Measurements from ENCODE around the gene DBNL.
"Not testable (repeated sequence)": the region's sequence is repeated elsewhere in the genome, so short reads cannot be mapped to it uniquely, and the experiment has no call there.

Gene DBNL

DNA sequence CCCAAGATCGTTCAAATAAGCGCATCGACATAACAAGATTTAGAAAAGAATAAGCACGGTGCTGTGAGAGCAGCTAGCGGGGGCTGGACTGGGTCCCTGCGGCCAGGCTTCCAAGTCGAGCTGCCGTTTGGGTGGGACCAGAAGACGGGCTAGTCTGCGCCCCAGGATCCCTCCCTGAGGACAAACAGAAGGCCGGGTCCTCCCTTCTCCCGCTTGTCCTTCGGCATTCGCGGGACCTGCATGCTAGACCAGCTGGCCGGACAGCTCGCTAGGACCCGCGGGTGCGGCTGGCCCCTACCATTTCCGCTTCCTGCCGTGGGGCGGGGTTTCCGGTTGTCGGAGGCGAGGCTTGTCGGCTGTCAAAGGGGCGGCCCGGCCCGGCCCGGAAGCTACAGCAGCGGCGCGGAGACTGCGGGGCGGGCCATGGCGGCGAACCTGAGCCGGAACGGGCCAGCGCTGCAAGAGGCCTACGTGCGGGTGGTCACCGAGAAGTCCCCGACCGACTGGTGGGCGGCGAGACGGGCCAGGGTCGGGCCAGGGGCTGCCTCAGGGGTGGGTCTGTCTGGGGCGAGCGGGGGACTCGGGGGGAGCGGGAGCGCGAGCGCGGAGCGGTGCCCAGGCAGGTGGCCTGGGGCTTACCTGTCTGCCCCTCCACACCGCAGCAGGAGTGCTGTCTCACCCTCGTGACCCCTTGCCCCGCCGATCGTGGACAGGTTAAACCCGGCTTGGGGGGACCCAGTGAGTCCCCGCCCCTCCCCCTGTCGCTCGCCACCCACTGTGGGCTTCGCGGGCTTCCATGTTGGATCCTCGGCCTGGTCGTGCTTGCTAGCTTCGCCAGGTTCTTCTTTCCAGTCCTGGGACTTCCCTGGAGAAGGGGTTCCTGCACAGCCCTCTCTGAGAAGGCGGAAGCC, at the start of gene DBNL:
Gene DBNL (plus strand): TSS at position 388 of the 911 bp plus-strand sequence. CDS start 36 bp downstream, at position 424.
- TF ChIP-seq, protein P1, sequence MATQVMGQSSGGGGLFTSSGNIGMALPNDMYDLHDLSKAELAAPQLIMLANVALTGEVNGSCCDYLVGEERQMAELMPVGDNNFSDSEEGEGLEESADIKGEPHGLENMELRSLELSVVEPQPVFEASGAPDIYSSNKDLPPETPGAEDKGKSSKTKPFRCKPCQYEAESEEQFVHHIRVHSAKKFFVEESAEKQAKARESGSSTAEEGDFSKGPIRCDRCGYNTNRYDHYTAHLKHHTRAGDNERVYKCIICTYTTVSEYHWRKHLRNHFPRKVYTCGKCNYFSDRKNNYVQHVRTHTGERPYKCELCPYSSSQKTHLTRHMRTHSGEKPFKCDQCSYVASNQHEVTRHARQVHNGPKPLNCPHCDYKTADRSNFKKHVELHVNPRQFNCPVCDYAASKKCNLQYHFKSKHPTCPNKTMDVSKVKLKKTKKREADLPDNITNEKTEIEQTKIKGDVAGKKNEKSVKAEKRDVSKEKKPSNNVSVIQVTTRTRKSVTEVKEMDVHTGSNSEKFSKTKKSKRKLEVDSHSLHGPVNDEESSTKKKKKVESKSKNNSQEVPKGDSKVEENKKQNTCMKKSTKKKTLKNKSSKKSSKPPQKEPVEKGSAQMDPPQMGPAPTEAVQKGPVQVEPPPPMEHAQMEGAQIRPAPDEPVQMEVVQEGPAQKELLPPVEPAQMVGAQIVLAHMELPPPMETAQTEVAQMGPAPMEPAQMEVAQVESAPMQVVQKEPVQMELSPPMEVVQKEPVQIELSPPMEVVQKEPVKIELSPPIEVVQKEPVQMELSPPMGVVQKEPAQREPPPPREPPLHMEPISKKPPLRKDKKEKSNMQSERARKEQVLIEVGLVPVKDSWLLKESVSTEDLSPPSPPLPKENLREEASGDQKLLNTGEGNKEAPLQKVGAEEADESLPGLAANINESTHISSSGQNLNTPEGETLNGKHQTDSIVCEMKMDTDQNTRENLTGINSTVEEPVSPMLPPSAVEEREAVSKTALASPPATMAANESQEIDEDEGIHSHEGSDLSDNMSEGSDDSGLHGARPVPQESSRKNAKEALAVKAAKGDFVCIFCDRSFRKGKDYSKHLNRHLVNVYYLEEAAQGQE (IDR thresholded peaks at IDR 0.05; ENCODE audit: low read depth), result no peak
- TF ChIP-seq TCF12 (IDR thresholded peaks at IDR 0.05; ENCODE audit: low read depth) (peak; percentile 76; the same call in 1 of the 2 replicates), YY1 (IDR thresholded peaks at IDR 0.05; ENCODE audit: low read depth) (peak; percentile 80), ZBTB7A (IDR thresholded peaks at IDR 0.05; ENCODE audit: low read depth) (no peak), TEAD4 (IDR thresholded peaks at IDR 0.05) (peak; percentile 41; the same call in 1 of the 2 replicates), CEBPB (IDR thresholded peaks at IDR 0.05) (no peak), TAF1 (IDR thresholded peaks at IDR 0.05; ENCODE audit: low read depth) (peak; percentile 89)
- TF ChIP-seq, protein P2, sequence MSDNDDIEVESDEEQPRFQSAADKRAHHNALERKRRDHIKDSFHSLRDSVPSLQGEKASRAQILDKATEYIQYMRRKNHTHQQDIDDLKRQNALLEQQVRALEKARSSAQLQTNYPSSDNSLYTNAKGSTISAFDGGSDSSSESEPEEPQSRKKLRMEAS (IDR thresholded peaks at IDR 0.05), result peak; percentile 95
- TF ChIP-seq, protein P3, sequence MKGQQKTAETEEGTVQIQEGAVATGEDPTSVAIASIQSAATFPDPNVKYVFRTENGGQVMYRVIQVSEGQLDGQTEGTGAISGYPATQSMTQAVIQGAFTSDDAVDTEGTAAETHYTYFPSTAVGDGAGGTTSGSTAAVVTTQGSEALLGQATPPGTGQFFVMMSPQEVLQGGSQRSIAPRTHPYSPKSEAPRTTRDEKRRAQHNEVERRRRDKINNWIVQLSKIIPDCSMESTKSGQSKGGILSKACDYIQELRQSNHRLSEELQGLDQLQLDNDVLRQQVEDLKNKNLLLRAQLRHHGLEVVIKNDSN (IDR thresholded peaks at IDR 0.05), result peak; percentile 43; the same call in 1 of the 2 replicates

DNA sequence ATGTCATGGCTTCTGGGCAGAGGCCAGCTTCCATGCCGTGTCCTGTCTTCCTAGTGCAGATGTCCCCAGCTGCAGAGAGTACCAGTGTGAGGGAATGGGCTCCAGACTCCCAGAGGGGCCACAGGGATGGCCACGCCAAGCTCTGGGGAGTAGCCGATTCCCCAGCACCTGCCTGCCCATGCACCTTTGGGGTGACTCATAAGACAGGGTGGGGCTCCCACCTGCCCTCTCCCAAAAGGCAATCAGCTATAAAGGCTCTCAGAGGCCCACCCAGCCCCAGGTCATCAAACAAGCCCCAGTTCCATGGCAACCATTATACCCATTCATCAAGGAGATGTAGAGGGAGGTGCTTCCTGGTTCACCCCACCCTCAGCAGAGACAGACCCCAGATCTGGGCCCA, 47.0 kb upstream of the DBNL start, which contains the start of gene SPDYE1:
Gene SPDYE1 (plus strand): TSS at position 366 of the 400 bp plus-strand sequence. CDS start 2,053 bp downstream, outside the sequence.
- not testable (repeated sequence) for TF ChIP-seq FOXM1 (IDR thresholded peaks at IDR 0.05; ENCODE audit: borderline replicate concordance, low read depth); CEBPB (IDR thresholded peaks at IDR 0.05)
- TF ChIP-seq, protein P2 (IDR thresholded peaks at IDR 0.05), result not testable (repeated sequence)

DNA sequence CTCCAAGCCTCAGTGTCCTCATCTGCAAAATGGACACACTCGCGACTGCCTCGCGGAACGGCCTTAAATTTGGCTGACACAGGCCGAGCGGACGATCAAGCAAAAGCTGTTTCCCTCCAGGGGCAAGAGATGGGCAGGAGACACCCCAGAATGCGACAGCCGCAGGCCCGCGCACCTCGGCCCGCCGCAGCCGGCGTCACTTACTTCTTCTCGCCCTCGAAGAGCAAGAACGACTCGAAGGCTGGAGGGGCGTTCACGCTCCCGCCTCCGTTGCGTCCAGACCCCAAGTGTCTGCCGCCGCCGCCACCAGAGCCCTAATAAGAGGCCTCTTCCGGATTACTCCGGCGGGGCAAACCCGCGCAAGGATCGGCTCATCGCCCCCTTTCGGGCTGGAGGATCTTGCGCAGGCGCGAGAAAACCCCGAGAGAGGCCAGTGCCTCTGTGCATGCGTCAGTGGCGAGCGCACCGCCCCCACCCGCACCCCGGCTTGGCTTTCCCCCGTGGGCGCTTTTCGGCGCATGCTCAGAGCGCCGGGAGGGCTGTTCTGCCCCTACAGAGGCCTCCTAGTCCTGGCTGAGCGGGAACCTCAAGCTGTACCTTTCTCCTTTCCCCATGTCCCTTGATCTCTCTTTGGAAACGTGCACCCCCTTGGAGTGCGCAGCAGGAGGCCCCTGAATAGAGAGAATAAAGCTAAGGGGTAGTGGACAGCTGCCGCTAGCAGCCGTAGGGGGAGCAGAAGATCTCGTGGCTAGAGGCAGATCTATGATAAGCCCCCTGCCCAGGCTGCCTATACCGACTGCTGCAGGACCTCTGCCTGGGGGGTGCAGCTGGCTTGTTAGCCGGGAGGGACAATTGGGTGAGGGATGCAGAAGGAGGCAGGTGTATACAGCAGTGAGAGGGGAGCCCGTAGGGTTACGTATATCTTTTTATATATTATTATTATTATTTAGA, 25.4 kb upstream of the DBNL start:
- TF ChIP-seq EP300 (IDR thresholded peaks at IDR 0.05; ENCODE audit: borderline replicate concordance), result 0 out of 2 replicates have a peak, but pooled peaks have one; percentile 15
- peak; percentile 41; the same call in 1 of the 2 replicates for TF ChIP-seq EGR1 (IDR thresholded peaks at IDR 0.05)
- peak; percentile 83 for TF ChIP-seq TAF1 (IDR thresholded peaks at IDR 0.05; ENCODE audit: low read depth)
- TF ChIP-seq TEAD4 (IDR thresholded peaks at IDR 0.05), result 0 out of 2 replicates have a peak, but pooled peaks have one; percentile 28
- TF ChIP-seq ZBTB7A (IDR thresholded peaks at IDR 0.05; ENCODE audit: low read depth), result 0 out of 2 replicates have a peak, but pooled peaks have one; percentile 28
- peak; percentile 69 for TF ChIP-seq TCF12 (IDR thresholded peaks at IDR 0.05; ENCODE audit: low read depth)
- TF ChIP-seq, protein P2 (IDR thresholded peaks at IDR 0.05), result peak; percentile 55; the same call in 1 of the 2 replicates
- peak; percentile 4; the same call in 1 of the 2 replicates for TF ChIP-seq RAD21 (IDR thresholded peaks at IDR 0.05; ENCODE audit: low read depth)

DNA sequence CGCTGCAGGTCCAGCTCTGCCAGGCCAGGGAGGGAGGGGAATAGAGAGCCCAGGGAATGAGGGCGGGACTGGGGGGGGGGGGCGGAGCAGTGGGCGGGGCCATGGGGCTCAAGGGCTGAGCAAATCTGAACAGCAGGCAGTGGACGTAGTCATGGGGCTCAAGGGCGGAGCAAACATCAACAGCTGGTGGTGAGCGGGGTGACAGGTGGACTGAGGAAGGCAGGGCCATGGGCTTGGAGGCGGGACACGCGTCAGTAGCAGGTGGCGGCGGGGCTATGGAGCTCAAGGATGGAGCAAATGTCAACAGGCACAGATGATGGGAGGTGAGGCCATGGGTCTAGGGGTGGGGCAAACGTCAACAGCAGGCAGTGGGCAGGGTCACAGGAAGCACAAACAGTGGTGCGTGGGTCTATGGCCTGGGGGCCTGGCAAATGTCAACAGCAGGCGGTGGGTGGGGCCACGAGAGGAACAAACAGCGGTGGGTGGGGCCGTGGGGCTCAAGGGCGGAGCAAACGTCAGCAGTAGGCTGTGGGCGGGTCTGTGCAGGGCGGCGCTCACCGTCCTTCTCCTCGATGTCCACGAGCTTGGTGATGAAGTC, 5.4 kb upstream of the DBNL start:
- TF ChIP-seq, protein P2 (IDR thresholded peaks at IDR 0.05), result peak; percentile 67
- TF ChIP-seq EGR1 (IDR thresholded peaks at IDR 0.05), result 0 out of 2 replicates have a peak, but pooled peaks have one; percentile 29

DNA sequence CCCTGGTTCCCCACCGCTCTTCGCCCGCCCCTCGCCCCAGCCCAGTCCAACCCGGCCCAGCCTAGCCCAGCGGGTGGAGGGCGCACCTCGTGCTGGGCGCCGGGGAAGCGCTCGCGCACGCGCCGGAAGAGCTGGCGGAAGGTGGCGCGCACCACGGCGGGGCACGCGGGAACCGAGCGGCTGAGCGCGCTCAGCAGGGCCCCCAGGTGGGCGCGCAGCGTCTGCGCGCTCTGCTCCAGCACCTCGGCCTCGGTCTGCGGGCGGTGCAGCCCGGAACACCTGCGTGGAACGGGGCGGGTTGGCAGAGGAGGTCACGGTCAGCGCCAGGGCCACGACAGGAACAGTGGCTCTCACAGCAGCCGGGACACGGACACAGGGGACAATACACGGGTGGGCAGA, 4.0 kb upstream of the DBNL start:
- TF ChIP-seq, protein P2 (IDR thresholded peaks at IDR 0.05), result peak; percentile 89

DNA sequence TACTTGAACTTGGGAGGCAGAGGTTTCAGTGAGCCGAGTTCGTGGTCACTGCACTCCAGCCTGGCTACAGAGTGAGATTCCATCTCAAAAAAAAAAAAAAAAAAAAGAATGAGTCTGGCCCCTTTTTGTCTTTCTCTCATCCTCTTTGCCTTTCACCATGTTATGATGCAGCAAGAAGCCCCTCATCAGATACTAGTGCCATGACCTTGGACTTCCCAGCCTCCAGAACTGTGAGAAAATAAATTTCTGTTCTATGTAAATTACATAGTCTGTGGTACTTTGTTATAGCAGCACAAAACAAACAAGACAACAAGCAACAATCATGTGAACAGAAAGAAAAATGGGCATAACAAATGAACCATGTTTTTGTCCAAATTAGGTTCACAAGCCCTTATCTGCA, 2.3 kb upstream of the DBNL start:
- no peak for TF ChIP-seq NFIC (IDR thresholded peaks at IDR 0.05)
- TF ChIP-seq RAD21 (IDR thresholded peaks at IDR 0.05; ENCODE audit: low read depth), result no peak
- TF ChIP-seq CEBPB (IDR thresholded peaks at IDR 0.05), result no peak
- no peak for TF ChIP-seq EP300 (IDR thresholded peaks at IDR 0.05; ENCODE audit: borderline replicate concordance)
- TF ChIP-seq, protein P1 (IDR thresholded peaks at IDR 0.05; ENCODE audit: low read depth), result no peak
- no peak for TF ChIP-seq ZBTB7A (IDR thresholded peaks at IDR 0.05; ENCODE audit: low read depth)
- no peak for TF ChIP-seq YY1 (IDR thresholded peaks at IDR 0.05; ENCODE audit: low read depth)
- TF ChIP-seq, protein P3 (IDR thresholded peaks at IDR 0.05), result no peak
- TF ChIP-seq FOXM1 (IDR thresholded peaks at IDR 0.05; ENCODE audit: borderline replicate concordance, low read depth), result no peak
- TF ChIP-seq EGR1 (IDR thresholded peaks at IDR 0.05), result no peak
- TF ChIP-seq TCF12 (IDR thresholded peaks at IDR 0.05; ENCODE audit: low read depth), result no peak
- no peak for TF ChIP-seq CREB1 (IDR thresholded peaks at IDR 0.05; ENCODE audit: low read depth)
- TF ChIP-seq, protein P2 (IDR thresholded peaks at IDR 0.05), result no peak
- TF ChIP-seq TAF1 (IDR thresholded peaks at IDR 0.05; ENCODE audit: low read depth), result no peak
- TF ChIP-seq TEAD4 (IDR thresholded peaks at IDR 0.05), result no peak

Measured in Ishikawa (cell line).